Sigmoid colon (tissue), 7 donors: Measurements from ENCODE around the gene RIMBP2. TPM values are rescaled to one million over a fixed set of nuclear protein-coding genes. Genes with fewer than 3 reads are reported as not detected.

ENCODE experiments used
- DNase-seq: peaks from one replicate; pipeline ENCODE4 v3.0.0-alpha.2; 2019
- H3K27ac ChIP-seq, 4 donors: fragments of 200-600 bp; sonication (generic); one replicate each; pipeline ENCODE4 v1.5.1; 2016 to 2019; ENCODE audit warnings: mild to moderate bottlenecking in 1 of 4
- H3K27me3 ChIP-seq, 3 donors: fragments of 200-600 bp; sonication (generic); one replicate each; pipeline ENCODE4 v1.5.1; 2019; ENCODE audit warnings: mild to moderate bottlenecking in 1 of 3
- H3K36me3 ChIP-seq, 4 donors: fragments of 200-600 bp; sonication (generic); one replicate each; pipeline ENCODE4 v1.5.1; 2016 to 2019
- H3K4me1 ChIP-seq, 4 donors: fragments of 200-600 bp; sonication (generic); one replicate each; pipeline ENCODE4 v1.5.1; 2017 to 2019
- H3K4me3 ChIP-seq, 4 donors: fragments of 200-600 bp; sonication (generic); one replicate each; pipeline ENCODE4 v1.5.1; 2017 to 2019; ENCODE audit warnings: mild to moderate bottlenecking in 2 of 4, moderate library complexity in 1 of 4
- H3K9me3 ChIP-seq, 4 donors: fragments of 200-600 bp in 3 of 4; sonication (generic) in 3 of 4; one replicate each; pipeline versions ENCODE4 v1.5.1 to v1.6.1; 2013 to 2019
- EP300 ChIP-seq, 4 donors: sonication (generic); formaldehyde crosslinking; IDR thresholded peaks; one replicate each; pipeline ENCODE4 v1.6.1; 2017; ENCODE audit warnings: antibody characterized with exemption in 4 of 4
- POLR2A ChIP-seq, 2 donors: fragments of 450-650 bp; IDR thresholded peaks; one replicate each; pipeline ENCODE4 v1.6.1; 2016; ENCODE audit warnings: antibody characterized with exemption in 2 of 2, mild to moderate bottlenecking in 2 of 2, moderate library complexity in 2 of 2
- POLR2AphosphoS5 ChIP-seq, 4 donors: sonication (generic); formaldehyde crosslinking; IDR thresholded peaks; one replicate each; pipeline ENCODE4 v1.6.1; 2017; ENCODE audit warnings: antibody characterized with exemption in 4 of 4
- WGBS, 2 donors: extraction: QIAGEN DNeasy Blood & Tissue Kit; methylation state at CpG; one replicate each; pipeline ENCODE4 v1.1.7; 2013; 5-methylcytosine and 5-hydroxymethylcytosine counted together
- intact Hi-C: fragments of 100-400 bp; cut with DNase I; formaldehyde crosslinking; loops from one replicate; pipeline ENCODE4 v1.15.1; 2023
- polyA plus RNA-seq, 3 donors: library from polyadenylated mRNA; stranded (reverse); fragments of 200-250 nt; gene quantifications; one replicate each; pipeline ENCODE4 v1.2.3, GENCODE V29; 2013
- total RNA-seq, 4 donors: library from RNA; depleted of rRNA; stranded (reverse); fragments of >200 nt; gene quantifications; one replicate each; pipeline ENCODE4 v1.1.0, GENCODE V29; 2016
- TF ChIP-seq, protein P1 (sequence below), 4 experiments: fragments of 450-650 bp in 3 of 4; fragments of 200-600 bp in 1 of 4; IDR thresholded peaks; one replicate each; pipeline ENCODE4 v1.5.1; 2016 to 2019; ENCODE audit warnings: antibody characterized with exemption in 4 of 4, mild to moderate bottlenecking in 3 of 4, moderate library complexity in 2 of 4
- donor health status: healthy with polysubstance abuse.
- donor health status: Bipolar disorder and iron deficiency.
- donor health status: healthy.

Gene RIMBP2
- total and polyA plus RNA-seq, 7 donors, result under 0.01 to 5.5 (median 1.4) TPM

GRCh38 chr12:130716969-130717366 lies 869 bp upstream of the RIMBP2 start:
- Histone ChIP-seq H3K27ac (no peak overlapping the region), H3K4me3 (peak overlapping the region in 1 of 4 donors; percentile 47), H3K27me3 (peaks cover 6 to 63% (median 42%) of the 10 kb centered on the region in 3 donors), H3K36me3 (no peaks in the 10 kb centered on the region), H3K4me1 (peaks cover 0 to 36% (median 35%) of the 10 kb centered on the region in 4 donors), H3K9me3 (peaks cover 0 to 6% (median 0%) of the 10 kb centered on the region in 4 donors)
- intact Hi-C loops, result no loop called here
- no peak for DNase-seq
- 26 to 33% methylated on average over 11 of the region's 11 CpGs for WGBS, 2 donors
- TF ChIP-seq EP300 (IDR thresholded peaks at IDR 0.05) (no peak), POLR2AphosphoS5 (IDR thresholded peaks at IDR 0.05) (no peak), POLR2A (IDR thresholded peaks at IDR 0.05) (no peak)
- TF ChIP-seq, protein P1, sequence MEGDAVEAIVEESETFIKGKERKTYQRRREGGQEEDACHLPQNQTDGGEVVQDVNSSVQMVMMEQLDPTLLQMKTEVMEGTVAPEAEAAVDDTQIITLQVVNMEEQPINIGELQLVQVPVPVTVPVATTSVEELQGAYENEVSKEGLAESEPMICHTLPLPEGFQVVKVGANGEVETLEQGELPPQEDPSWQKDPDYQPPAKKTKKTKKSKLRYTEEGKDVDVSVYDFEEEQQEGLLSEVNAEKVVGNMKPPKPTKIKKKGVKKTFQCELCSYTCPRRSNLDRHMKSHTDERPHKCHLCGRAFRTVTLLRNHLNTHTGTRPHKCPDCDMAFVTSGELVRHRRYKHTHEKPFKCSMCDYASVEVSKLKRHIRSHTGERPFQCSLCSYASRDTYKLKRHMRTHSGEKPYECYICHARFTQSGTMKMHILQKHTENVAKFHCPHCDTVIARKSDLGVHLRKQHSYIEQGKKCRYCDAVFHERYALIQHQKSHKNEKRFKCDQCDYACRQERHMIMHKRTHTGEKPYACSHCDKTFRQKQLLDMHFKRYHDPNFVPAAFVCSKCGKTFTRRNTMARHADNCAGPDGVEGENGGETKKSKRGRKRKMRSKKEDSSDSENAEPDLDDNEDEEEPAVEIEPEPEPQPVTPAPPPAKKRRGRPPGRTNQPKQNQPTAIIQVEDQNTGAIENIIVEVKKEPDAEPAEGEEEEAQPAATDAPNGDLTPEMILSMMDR (IDR thresholded peaks at IDR 0.05), result no peak

DNA sequence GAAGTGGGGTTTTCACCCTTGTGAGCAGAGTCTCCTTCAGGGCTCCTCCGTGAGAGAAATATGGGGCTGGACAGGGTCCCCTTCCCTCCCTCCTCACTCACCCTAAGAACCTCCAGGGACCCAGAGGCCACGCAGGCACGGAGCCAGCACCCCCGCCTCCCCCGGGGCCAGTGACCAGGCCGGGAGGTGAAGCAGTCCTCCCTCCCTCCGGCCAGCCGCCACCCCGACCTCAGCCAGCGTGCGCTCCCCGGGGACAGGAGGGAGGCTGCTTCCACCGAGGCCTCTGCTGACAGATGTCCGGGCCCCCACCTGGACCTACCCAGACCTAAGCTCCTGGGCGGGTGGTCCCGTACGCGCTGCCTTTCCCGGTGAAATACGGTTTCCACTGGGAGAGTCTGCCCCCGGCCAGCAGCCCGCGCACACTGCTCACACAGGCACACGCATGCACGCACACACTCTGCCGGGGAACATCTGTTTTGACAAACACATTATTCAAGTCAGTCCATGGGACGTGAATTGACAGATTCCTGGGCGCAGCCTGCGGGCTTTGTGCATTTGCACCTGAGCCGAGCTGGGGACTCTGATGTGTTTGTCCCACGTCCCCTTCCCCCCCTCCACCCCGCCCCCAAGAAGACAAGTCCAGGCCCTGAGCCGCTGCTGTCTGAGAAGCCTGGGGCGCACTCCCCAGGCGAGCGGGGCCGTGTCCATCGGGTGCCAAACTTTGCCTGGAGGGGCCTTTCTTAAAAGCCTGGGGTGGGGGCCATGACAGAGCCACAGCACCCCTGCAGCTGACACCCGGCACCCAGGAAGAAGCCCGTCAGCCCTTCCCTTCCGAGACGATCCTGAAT lies 725 bp downstream of the RIMBP2 start:
- TF ChIP-seq, protein P1 (IDR thresholded peaks at IDR 0.05), result no peak
- no peak for TF ChIP-seq POLR2A (IDR thresholded peaks at IDR 0.05)
- no peak for TF ChIP-seq EP300 (IDR thresholded peaks at IDR 0.05)
- H3K36me3 ChIP-seq, result no peaks in the 10 kb centered on the region
- DNase-seq, result peak; percentile 59
- no peak overlapping the region for H3K27ac ChIP-seq
- H3K4me1 ChIP-seq, result peaks cover 0 to 36% (median 35%) of the 10 kb centered on the region in 4 donors
- WGBS, 2 donors, result 3% methylated on average over 42 of the region's 42 CpGs
- peak overlapping the region in 3 of 4 donors; percentile 31 to 47 (median 40) for H3K4me3 ChIP-seq
- H3K27me3 ChIP-seq, result peaks cover 6 to 63% (median 42%) of the 10 kb centered on the region in 3 donors
- intact Hi-C loops, result no loop called here
- peaks cover 0 to 4% (median 0%) of the 10 kb centered on the region in 4 donors for H3K9me3 ChIP-seq

DNA sequence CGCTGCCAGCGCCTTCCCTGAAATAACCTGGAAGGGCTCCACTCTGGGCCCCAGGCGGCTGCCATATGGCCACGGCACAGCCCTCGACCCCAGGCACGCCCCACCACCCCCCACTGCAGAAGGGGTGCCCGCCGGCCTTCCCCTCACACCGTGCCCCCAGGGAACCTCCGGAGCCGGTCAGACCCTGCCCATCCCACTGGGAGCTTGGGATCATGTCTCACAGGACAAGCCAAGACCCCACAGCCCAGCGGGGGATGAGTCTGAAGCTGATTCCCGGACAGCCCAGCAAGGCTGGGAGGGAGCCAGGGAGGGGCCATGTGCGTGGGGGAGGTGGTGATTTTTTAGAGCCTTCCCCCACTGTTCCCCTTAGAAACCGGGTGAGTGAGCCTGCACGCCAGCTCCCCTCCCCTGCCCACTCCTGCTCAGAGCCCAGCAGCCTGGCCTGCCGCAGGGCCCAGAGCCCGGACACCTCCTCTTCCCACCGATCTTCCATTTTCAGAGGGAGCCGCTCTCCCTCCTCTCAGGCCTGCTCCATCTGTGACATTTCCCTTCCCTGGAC lies 1.4 kb downstream of the RIMBP2 start:
- intact Hi-C loops, result no loop called here
- TF ChIP-seq EP300 (IDR thresholded peaks at IDR 0.05) (no peak), POLR2AphosphoS5 (IDR thresholded peaks at IDR 0.05) (no peak), POLR2A (IDR thresholded peaks at IDR 0.05) (no peak)
- TF ChIP-seq, protein P1 (IDR thresholded peaks at IDR 0.05), result no peak
- peaks cover 6 to 60% (median 42%) of the 10 kb centered on the region in 3 donors for H3K27me3 ChIP-seq

DNA sequence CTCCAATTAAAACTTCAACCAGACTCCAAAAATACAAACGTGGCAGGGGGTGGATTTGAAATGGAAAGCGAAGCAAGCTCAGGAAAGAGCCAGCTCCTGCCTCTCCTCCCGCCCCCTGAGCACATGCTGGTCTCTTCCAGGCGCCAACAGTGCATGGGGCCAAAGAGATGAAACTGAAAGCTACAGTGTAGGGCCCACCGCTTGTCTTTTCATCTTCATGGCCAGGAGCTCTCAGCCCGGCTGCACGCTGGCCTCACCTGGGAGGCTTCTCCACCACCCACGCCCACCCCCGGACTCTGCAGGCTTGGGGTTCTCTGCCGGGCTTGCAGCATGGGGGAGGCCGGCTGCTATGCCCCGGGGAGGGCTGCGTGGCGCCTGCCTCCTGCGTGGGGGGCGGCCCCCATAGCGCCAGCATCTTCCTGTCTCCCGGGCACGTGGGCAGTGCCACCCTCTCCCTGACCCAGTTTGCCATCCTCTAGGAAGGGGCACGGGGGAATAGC lies 2.0 kb downstream of the RIMBP2 start:
- WGBS, 2 donors, result 9 to 13% methylated on average over 20 of the region's 20 CpGs
- no peak for DNase-seq
- Histone ChIP-seq H3K36me3 (no peaks in the 10 kb centered on the region), H3K4me3 (peak overlapping the region; percentile 8 to 47 (median 36)), H3K27me3 (peaks cover 6 to 59% (median 42%) of the 10 kb centered on the region in 3 donors), H3K27ac (no peak overlapping the region), H3K4me1 (peaks cover 0 to 36% (median 35%) of the 10 kb centered on the region in 4 donors), H3K9me3 (peaks cover 0 to 4% (median 0%) of the 10 kb centered on the region in 4 donors)
- no peak for TF ChIP-seq POLR2AphosphoS5 (IDR thresholded peaks at IDR 0.05)
- no peak for TF ChIP-seq POLR2A (IDR thresholded peaks at IDR 0.05)
- no peak for TF ChIP-seq EP300 (IDR thresholded peaks at IDR 0.05)
- TF ChIP-seq, protein P1 (IDR thresholded peaks at IDR 0.05), result no peak
- intact Hi-C loops, result no loop called here

More for the DNA sequence above, 1.4 kb downstream of the RIMBP2 start:
- Histone ChIP-seq H3K4me1 (peaks cover 0 to 36% (median 35%) of the 10 kb centered on the region in 4 donors), H3K36me3 (no peaks in the 10 kb centered on the region), H3K4me3 (peak overlapping the region; percentile 8 to 47 (median 36)), H3K9me3 (peaks cover 0 to 4% (median 0%) of the 10 kb centered on the region in 4 donors), H3K27ac (no peak overlapping the region)
- 8 to 12% methylated on average over 20 of the region's 20 CpGs for WGBS, 2 donors
- DNase-seq, result no peak
